ENCODE results near the gene ABL1.

GRCh38 chr9:130900701-130901497 is 65.8 kb downstream of the ABL1 start:
- TF ChIP-seq EZH2phosphoT487 (IDR thresholded peaks at IDR 0.05; ENCODE audit: borderline replicate concordance, low read length) (no peak), CTCF (IDR thresholded peaks at IDR 0.05; ENCODE audit: low read depth, low read length, poor library complexity, severe bottlenecking) (no peak)
